ENCODE data around the gene BACH2. TPM values are rescaled to one million over a fixed set of nuclear protein-coding genes. Genes with fewer than 3 reads are reported as not detected.

Gene BACH2
- total RNA-seq, 2 donors from 2014 or later: 3.0 to 22.9 TPM

GRCh38 chr6:89961481-89961880 lies 335.2 kb downstream of the BACH2 start:
- Mint-ChIP-seq H3K36me3 (ENCODE audit: low read depth) (peaks cover 79% of the 10 kb centered on the region), H3K4me1 (peaks cover 51% of the 10 kb centered on the region)

GRCh38 chr6:89959883-89960282 lies 336.8 kb downstream of the BACH2 start:
- H3K36me3 Mint-ChIP-seq (ENCODE audit: low read depth): peaks cover 81% of the 10 kb centered on the region
- no peak for ATAC-seq (replicated peaks)
- H3K27me3 Mint-ChIP-seq: no peaks in the 10 kb centered on the region
- peaks cover 56% of the 10 kb centered on the region for H3K4me1 Mint-ChIP-seq
- H3K27ac Mint-ChIP-seq: peak overlapping the region; percentile 16
- peak overlapping the region; percentile 2 for H3K4me3 Mint-ChIP-seq
- H3K9me3 Mint-ChIP-seq: no peaks in the 10 kb centered on the region

More at GRCh38 chr6:89961481-89961880, 335.2 kb downstream of the BACH2 start:
- peak; percentile 58 for ATAC-seq (replicated peaks)
- peak overlapping the region; percentile 16 for H3K27ac Mint-ChIP-seq
- peak overlapping the region; percentile 4 for H3K4me3 Mint-ChIP-seq
- no peaks in the 10 kb centered on the region for H3K27me3 Mint-ChIP-seq
- no peaks in the 10 kb centered on the region for H3K9me3 Mint-ChIP-seq

GRCh38 chr6:89956182-89956581 lies 340.5 kb downstream of the BACH2 start:
- Mint-ChIP-seq H3K4me1 (peaks cover 71% of the 10 kb centered on the region), H3K9me3 (no peaks in the 10 kb centered on the region), H3K27me3 (no peaks in the 10 kb centered on the region), H3K4me3 (peak overlapping the region; percentile 71), H3K36me3 (ENCODE audit: low read depth) (peaks cover 71% of the 10 kb centered on the region), H3K27ac (no peak overlapping the region)
- no peak for ATAC-seq (replicated peaks)

GRCh38 chr6:89955364-89955763 lies 341.3 kb downstream of the BACH2 start:
- H3K4me3 Mint-ChIP-seq: peak overlapping the region; percentile 71
- no peak for ATAC-seq (replicated peaks)
- H3K27me3 Mint-ChIP-seq: no peaks in the 10 kb centered on the region
- peaks cover 71% of the 10 kb centered on the region for H3K36me3 Mint-ChIP-seq (ENCODE audit: low read depth)
- peak overlapping the region; percentile 88 for H3K27ac Mint-ChIP-seq
- peaks cover 66% of the 10 kb centered on the region for H3K4me1 Mint-ChIP-seq
- H3K9me3 Mint-ChIP-seq: no peaks in the 10 kb centered on the region

- Mint-ChIP-seq H3K4me3 (peak overlapping the region; percentile 71), H3K27ac (peak overlapping the region; percentile 88), H3K36me3 (ENCODE audit: low read depth) (peaks cover 71% of the 10 kb centered on the region), H3K9me3 (no peaks in the 10 kb centered on the region), H3K4me1 (peaks cover 60% of the 10 kb centered on the region), H3K27me3 (no peaks in the 10 kb centered on the region)
- ATAC-seq (replicated peaks): peak; percentile 79
Observed at GRCh38 chr6:89954721-89955148, 341.9 kb downstream of the BACH2 start.

- ATAC-seq (replicated peaks): peak; percentile 69
- H3K36me3 Mint-ChIP-seq (ENCODE audit: low read depth): peaks cover 80% of the 10 kb centered on the region
- no peaks in the 10 kb centered on the region for H3K27me3 Mint-ChIP-seq
- no peaks in the 10 kb centered on the region for H3K9me3 Mint-ChIP-seq
- H3K4me1 Mint-ChIP-seq: peaks cover 54% of the 10 kb centered on the region
- peak overlapping the region; percentile 60 for H3K4me3 Mint-ChIP-seq
- H3K27ac Mint-ChIP-seq: peak overlapping the region; percentile 82
Observed at GRCh38 chr6:89952686-89953085, 344.0 kb downstream of the BACH2 start.

- Mint-ChIP-seq H3K4me1 (peaks cover 54% of the 10 kb centered on the region), H3K27me3 (no peaks in the 10 kb centered on the region), H3K36me3 (ENCODE audit: low read depth) (peaks cover 85% of the 10 kb centered on the region), H3K4me3 (peak overlapping the region; percentile 60), H3K9me3 (no peaks in the 10 kb centered on the region), H3K27ac (peak overlapping the region; percentile 82)
- peak; percentile 61 for ATAC-seq (replicated peaks)
Observed at GRCh38 chr6:89952105-89952671, 344.5 kb downstream of the BACH2 start.

- H3K27ac Mint-ChIP-seq: peak overlapping the region; percentile 82
- H3K9me3 Mint-ChIP-seq: no peaks in the 10 kb centered on the region
- H3K4me1 Mint-ChIP-seq: peaks cover 50% of the 10 kb centered on the region
- ATAC-seq (replicated peaks): no peak
- H3K36me3 Mint-ChIP-seq (ENCODE audit: low read depth): peaks cover 85% of the 10 kb centered on the region
- H3K27me3 Mint-ChIP-seq: no peaks in the 10 kb centered on the region
- peak overlapping the region; percentile 60 for H3K4me3 Mint-ChIP-seq
Observed at GRCh38 chr6:89951574-89952104, 345.0 kb downstream of the BACH2 start.

GRCh38 chr6:89950879-89951391 lies 345.7 kb downstream of the BACH2 start:
- H3K36me3 Mint-ChIP-seq (ENCODE audit: low read depth): peaks cover 85% of the 10 kb centered on the region
- no peaks in the 10 kb centered on the region for H3K9me3 Mint-ChIP-seq
- H3K4me1 Mint-ChIP-seq: peaks cover 43% of the 10 kb centered on the region
- no peak overlapping the region for H3K4me3 Mint-ChIP-seq
- no peaks in the 10 kb centered on the region for H3K27me3 Mint-ChIP-seq
- no peak overlapping the region for H3K27ac Mint-ChIP-seq
- ATAC-seq (replicated peaks): no peak

- no peaks in the 10 kb centered on the region for H3K9me3 Mint-ChIP-seq
- no peak for ATAC-seq (replicated peaks)
- H3K27ac Mint-ChIP-seq: no peak overlapping the region
- peaks cover 85% of the 10 kb centered on the region for H3K36me3 Mint-ChIP-seq (ENCODE audit: low read depth)
- peaks cover 39% of the 10 kb centered on the region for H3K4me1 Mint-ChIP-seq
- H3K27me3 Mint-ChIP-seq: no peaks in the 10 kb centered on the region
- H3K4me3 Mint-ChIP-seq: no peak overlapping the region
Observed at GRCh38 chr6:89950446-89950845, 346.2 kb downstream of the BACH2 start.

GRCh38 chr6:89948876-89949275 lies 347.8 kb downstream of the BACH2 start:
- Mint-ChIP-seq H3K27me3 (no peaks in the 10 kb centered on the region), H3K27ac (no peak overlapping the region), H3K9me3 (no peaks in the 10 kb centered on the region), H3K4me3 (no peak overlapping the region), H3K36me3 (ENCODE audit: low read depth) (peaks cover 89% of the 10 kb centered on the region), H3K4me1 (peaks cover 31% of the 10 kb centered on the region)
- ATAC-seq (replicated peaks): no peak

- Mint-ChIP-seq H3K4me3 (peak overlapping the region; percentile 31), H3K27ac (peak overlapping the region; percentile 81), H3K27me3 (no peaks in the 10 kb centered on the region), H3K36me3 (ENCODE audit: low read depth) (peaks cover 93% of the 10 kb centered on the region), H3K4me1 (peaks cover 8% of the 10 kb centered on the region), H3K9me3 (no peaks in the 10 kb centered on the region)
- ATAC-seq (replicated peaks): peak; percentile 25
Observed at GRCh38 chr6:89944826-89945407, 351.7 kb downstream of the BACH2 start.

- Mint-ChIP-seq H3K4me3 (peak overlapping the region; percentile 31), H3K27ac (peak overlapping the region; percentile 81), H3K27me3 (no peaks in the 10 kb centered on the region), H3K4me1 (peaks cover 8% of the 10 kb centered on the region), H3K36me3 (ENCODE audit: low read depth) (peaks cover 88% of the 10 kb centered on the region), H3K9me3 (no peaks in the 10 kb centered on the region)
- no peak for ATAC-seq (replicated peaks)
Observed at GRCh38 chr6:89944181-89944755, 352.4 kb downstream of the BACH2 start.

- Mint-ChIP-seq H3K27me3 (no peaks in the 10 kb centered on the region), H3K9me3 (no peaks in the 10 kb centered on the region), H3K27ac (no peak overlapping the region), H3K36me3 (ENCODE audit: low read depth) (peaks cover 92% of the 10 kb centered on the region), H3K4me3 (no peak overlapping the region), H3K4me1 (peaks cover 8% of the 10 kb centered on the region)
- ATAC-seq (replicated peaks): no peak
Observed at GRCh38 chr6:89942601-89943000, 354.0 kb downstream of the BACH2 start.

Measured in activated T-helper 17 cell treated with anti-CD3 and anti-CD28 coated beads, Interleukin-2, amount 50 U/mL, for 72 hours (primary cell).